Measurements from ENCODE around the gene KCNJ16. TPM values are rescaled to one million over a fixed set of nuclear protein-coding genes. Genes with fewer than 3 reads are reported as not detected.

KCNJ16 gene
- total and polyA plus RNA-seq, 4 experiments from 2014 or later = not detected

- Mint-ChIP-seq H3K4me3 (no peak overlapping the region), H3K27me3 (no peaks in the 10 kb centered on the region), H3K4me1 (no peaks in the 10 kb centered on the region), H3K9me3 (no peaks in the 10 kb centered on the region), H3K36me3 (no peaks in the 10 kb centered on the region), H3K27ac (no peak overlapping the region)
- Histone ChIP-seq H3K4me3 (ENCODE audit: low read length in 2 of 2) (no peak overlapping the region), H3K27ac (ENCODE audit: low read depth, low read length) (no peak overlapping the region), H3K9me3 (ENCODE audit: control insufficient read depth in 1 of 2, low read length in 2 of 2) (no peaks in the 10 kb centered on the region), H3K36me3 (ENCODE audit: insufficient read depth, low read length) (no peaks in the 10 kb centered on the region), H3K27me3 (ENCODE audit: insufficient read depth, low read length) (no peaks in the 10 kb centered on the region), H3K4me1 (ENCODE audit: insufficient read depth, low read length) (no peaks in the 10 kb centered on the region)
- CTCF ChIA-PET (ENCODE audit: partially characterized antibody) = no interaction called here
- DNase-seq = no peak
- POLR2A ChIA-PET (ENCODE audit: partially characterized antibody) = no interaction called here
- intact Hi-C loops (cut with micrococcal nuclease) = no loop called here
These were observed 24.1 kb upstream of the KCNJ16 start for GRCh38 chr17:70050931-70051330.

GRCh38 chr17:70053241-70054234 lies 21.5 kb upstream of the KCNJ16 start:
- H3K27me3 Mint-ChIP-seq = peaks cover 0 to 3% of the 10 kb centered on the region in 2 donors
- H3K9me3 Mint-ChIP-seq = no peaks in the 10 kb centered on the region
- Histone ChIP-seq H3K9me3 (ENCODE audit: control insufficient read depth in 1 of 2, low read length in 2 of 2) (no peaks in the 10 kb centered on the region), H3K4me1 (ENCODE audit: insufficient read depth, low read length) (no peaks in the 10 kb centered on the region), H3K27ac (ENCODE audit: low read depth, low read length) (no peak overlapping the region), H3K36me3 (ENCODE audit: insufficient read depth, low read length) (no peaks in the 10 kb centered on the region), H3K27me3 (ENCODE audit: insufficient read depth, low read length) (no peaks in the 10 kb centered on the region), H3K4me3 (ENCODE audit: low read length in 2 of 2) (no peak overlapping the region)
- intact Hi-C loops (cut with micrococcal nuclease) = no loop called here
- DNase-seq = no peak
- ChIA-PET CTCF (ENCODE audit: partially characterized antibody) (interaction anchor here (0.8 kb wide), 1 partner anchor 8 kb away, joined by 3 read pairs; no protein-coding TSS in a partner anchor), POLR2A (ENCODE audit: partially characterized antibody) (no interaction called here)
- no peaks in the 10 kb centered on the region for H3K36me3 Mint-ChIP-seq
- no peak overlapping the region for H3K27ac Mint-ChIP-seq
- no peaks in the 10 kb centered on the region for H3K4me1 Mint-ChIP-seq
- H3K4me3 Mint-ChIP-seq = no peak overlapping the region

GRCh38 chr17:70055000-70055399 lies 20.0 kb upstream of the KCNJ16 start:
- Histone ChIP-seq H3K9me3 (ENCODE audit: control insufficient read depth in 1 of 2, low read length in 2 of 2) (no peaks in the 10 kb centered on the region), H3K27ac (ENCODE audit: low read depth, low read length) (no peak overlapping the region), H3K4me1 (ENCODE audit: insufficient read depth, low read length) (no peaks in the 10 kb centered on the region), H3K36me3 (ENCODE audit: insufficient read depth, low read length) (no peaks in the 10 kb centered on the region), H3K4me3 (ENCODE audit: low read length in 2 of 2) (no peak overlapping the region), H3K27me3 (ENCODE audit: insufficient read depth, low read length) (no peaks in the 10 kb centered on the region)
- H3K27me3 Mint-ChIP-seq = peaks cover 0 to 3% of the 10 kb centered on the region in 2 donors
- H3K4me1 Mint-ChIP-seq = no peaks in the 10 kb centered on the region
- no peak overlapping the region for H3K27ac Mint-ChIP-seq
- no peak overlapping the region for H3K4me3 Mint-ChIP-seq
- ChIA-PET CTCF (ENCODE audit: partially characterized antibody) (no interaction called here), POLR2A (ENCODE audit: partially characterized antibody) (no interaction called here)
- no peak for DNase-seq
- H3K36me3 Mint-ChIP-seq = no peaks in the 10 kb centered on the region
- intact Hi-C loops (cut with micrococcal nuclease) = no loop called here
- H3K9me3 Mint-ChIP-seq = no peaks in the 10 kb centered on the region

GRCh38 chr17:70059071-70059470 lies 16.0 kb upstream of the KCNJ16 start:
- CTCF ChIA-PET (ENCODE audit: partially characterized antibody) = no interaction called here
- no peaks in the 10 kb centered on the region for H3K36me3 Mint-ChIP-seq

GRCh38 chr17:70059649-70060048 lies 15.4 kb upstream of the KCNJ16 start:
- Mint-ChIP-seq H3K9me3 (no peaks in the 10 kb centered on the region), H3K36me3 (no peaks in the 10 kb centered on the region), H3K4me3 (no peak overlapping the region), H3K27me3 (peaks cover under 1 to 3% of the 10 kb centered on the region in 2 donors), H3K4me1 (no peaks in the 10 kb centered on the region), H3K27ac (no peak overlapping the region)
- no peaks in the 10 kb centered on the region for H3K27me3 ChIP-seq (ENCODE audit: insufficient read depth, low read length)
- no peak overlapping the region for H3K27ac ChIP-seq (ENCODE audit: low read depth, low read length)
- no peaks in the 10 kb centered on the region for H3K9me3 ChIP-seq (ENCODE audit: control insufficient read depth in 1 of 2, low read length in 2 of 2)
- H3K4me1 ChIP-seq (ENCODE audit: insufficient read depth, low read length) = no peaks in the 10 kb centered on the region
- intact Hi-C loops (cut with micrococcal nuclease) = no loop called here
- ChIA-PET POLR2A (ENCODE audit: partially characterized antibody) (no interaction called here), CTCF (ENCODE audit: partially characterized antibody) (no interaction called here)
- H3K36me3 ChIP-seq (ENCODE audit: insufficient read depth, low read length) = no peaks in the 10 kb centered on the region
- DNase-seq = no peak
- H3K4me3 ChIP-seq (ENCODE audit: low read length in 2 of 2) = no peak overlapping the region

More at GRCh38 chr17:70059071-70059470, 16.0 kb upstream of the KCNJ16 start:
- no peak overlapping the region for H3K27ac ChIP-seq (ENCODE audit: low read depth, low read length)
- H3K9me3 ChIP-seq (ENCODE audit: control insufficient read depth in 1 of 2, low read length in 2 of 2) = no peaks in the 10 kb centered on the region
- H3K27me3 Mint-ChIP-seq = peaks cover 0 to 3% of the 10 kb centered on the region in 2 donors
- intact Hi-C loops (cut with micrococcal nuclease) = no loop called here
- no peak for DNase-seq
- H3K27ac Mint-ChIP-seq = no peak overlapping the region
- H3K4me3 ChIP-seq (ENCODE audit: low read length in 2 of 2) = no peak overlapping the region
- no peaks in the 10 kb centered on the region for H3K36me3 ChIP-seq (ENCODE audit: insufficient read depth, low read length)
- H3K4me3 Mint-ChIP-seq = no peak overlapping the region
- H3K4me1 ChIP-seq (ENCODE audit: insufficient read depth, low read length) = no peaks in the 10 kb centered on the region
- no peaks in the 10 kb centered on the region for H3K9me3 Mint-ChIP-seq
- no peaks in the 10 kb centered on the region for H3K27me3 ChIP-seq (ENCODE audit: insufficient read depth, low read length)
- POLR2A ChIA-PET (ENCODE audit: partially characterized antibody) = no interaction called here
- H3K4me1 Mint-ChIP-seq = no peaks in the 10 kb centered on the region

GRCh38 chr17:70060415-70060814 lies 14.6 kb upstream of the KCNJ16 start:
- no peak for DNase-seq
- Mint-ChIP-seq H3K36me3 (no peaks in the 10 kb centered on the region), H3K27me3 (peaks cover 3 to 4% of the 10 kb centered on the region in 2 donors)

GRCh38 chr17:70067134-70067533 lies 7.9 kb upstream of the KCNJ16 start:
- Mint-ChIP-seq H3K4me3 (no peak overlapping the region), H3K4me1 (no peaks in the 10 kb centered on the region), H3K27ac (no peak overlapping the region), H3K27me3 (peaks cover 1 to 7% of the 10 kb centered on the region in 2 donors), H3K36me3 (no peaks in the 10 kb centered on the region), H3K9me3 (peaks cover 0 to 3% (median 0%) of the 10 kb centered on the region in 8 donors)
- Histone ChIP-seq H3K36me3 (ENCODE audit: insufficient read depth, low read length) (no peaks in the 10 kb centered on the region), H3K27ac (ENCODE audit: low read depth, low read length) (no peak overlapping the region), H3K4me1 (ENCODE audit: insufficient read depth, low read length) (no peaks in the 10 kb centered on the region), H3K4me3 (ENCODE audit: low read length in 2 of 2) (no peak overlapping the region), H3K9me3 (ENCODE audit: control insufficient read depth in 1 of 2, low read length in 2 of 2) (no peaks in the 10 kb centered on the region), H3K27me3 (ENCODE audit: insufficient read depth, low read length) (no peaks in the 10 kb centered on the region)
- POLR2A ChIA-PET (ENCODE audit: partially characterized antibody) = no interaction called here
- CTCF ChIA-PET (ENCODE audit: partially characterized antibody) = no interaction called here
- intact Hi-C loops (cut with micrococcal nuclease) = no loop called here
- no peak for DNase-seq

More at GRCh38 chr17:70060415-70060814, 14.6 kb upstream of the KCNJ16 start:
- no peak overlapping the region for H3K27ac Mint-ChIP-seq
- H3K27me3 ChIP-seq (ENCODE audit: insufficient read depth, low read length) = no peaks in the 10 kb centered on the region
- no peak overlapping the region for H3K4me3 ChIP-seq (ENCODE audit: low read length in 2 of 2)
- intact Hi-C loops (cut with micrococcal nuclease) = no loop called here
- H3K9me3 Mint-ChIP-seq = no peaks in the 10 kb centered on the region
- no peaks in the 10 kb centered on the region for H3K4me1 Mint-ChIP-seq
- H3K27ac ChIP-seq (ENCODE audit: low read depth, low read length) = no peak overlapping the region
- no peaks in the 10 kb centered on the region for H3K36me3 ChIP-seq (ENCODE audit: insufficient read depth, low read length)
- CTCF ChIA-PET (ENCODE audit: partially characterized antibody) = no interaction called here
- H3K9me3 ChIP-seq (ENCODE audit: control insufficient read depth in 1 of 2, low read length in 2 of 2) = no peaks in the 10 kb centered on the region
- H3K4me1 ChIP-seq (ENCODE audit: insufficient read depth, low read length) = no peaks in the 10 kb centered on the region
- POLR2A ChIA-PET (ENCODE audit: partially characterized antibody) = no interaction called here
- no peak overlapping the region for H3K4me3 Mint-ChIP-seq

All from CD4-positive, alpha-beta memory T cell (primary cell).